Heart left ventricle (tissue), 13 donors: ENCODE data around the gene LRP1B.

ENCODE experiments used
- CTCF ChIP-seq, 12 donors: fragments of 200-600 bp; sonication (generic) in 4 of 12; IDR thresholded peaks; one replicate each; pipeline versions ENCODE4 v1.5.0 to v1.8.0; 2018 to 2022; ENCODE audit warnings: antibody characterized with exemption in 12 of 12, mild to moderate bottlenecking in 5 of 12
- POLR2A ChIP-seq, 2 donors: fragments of 450-650 bp; IDR thresholded peaks; one replicate each; pipeline ENCODE4 v1.6.1; 2017; ENCODE audit warnings: antibody characterized with exemption in 2 of 2, mild to moderate bottlenecking in 2 of 2, moderate library complexity in 2 of 2
- donor health status: ischemic (EF 13 %, LVEDD 7.1; RV severe dilation, severe dysfunction).
- donor health status: DM: no; HTN: yes; CAD: no.
- donor health status: DM: no; HTN: no; CAD: no.
- donor health status: ischemic (EF 25% LVEDD 6.9; RV normal size, moderate dysfunction).
- donor health status: ischemic (EF 25% LVEDD 5.7; RV mildly dilated, moderate dysfunction).
- donor health status: ischemic (EF 35%, LVEDD 5.7; RV mildly dilated, moderate dysfunction).
- donor health status: nonischemic (EF 11% LVEDD 7.7; RV severe dilation, severe dysfunction).
- donor health status: DM: yes; HTN: yes; CAD: no.
- donor health status: PGD.
- donor health status: ischemic (EF 29% LVEDD 5.4; RV normal size, mild dysfunction).
- donor health status: nonischemic (EF 23%, LVEDD 6.1; RV moderate dilation, normal function).

GRCh38 chr2:140717481-140717880 is 1413.3 kb downstream of the LRP1B start:
- TF ChIP-seq CTCF (IDR thresholded peaks at IDR 0.05) (no peak), POLR2A (IDR thresholded peaks at IDR 0.05) (no peak)
